ENCODE data around the gene CAPRIN2. TPM values are rescaled to one million over a fixed set of nuclear protein-coding genes. Genes with fewer than 3 reads are reported as not detected.

CAPRIN2 gene
- total RNA-seq, 1 experiment from 2014 or later, result 16.4 TPM

GRCh38 chr12:30678221-30678620 is 76.5 kb downstream of the CAPRIN2 start:
- POLR2A ChIA-PET (ENCODE audit: low non-redundant PET), result no interaction called here
- H3K36me3 ChIP-seq (ENCODE audit: insufficient read depth, low read length, poor library complexity, severe bottlenecking), result peaks cover 13% of the 10 kb centered on the region
- BruUV-seq (replicated peaks), result no TSS peak
- CTCF ChIA-PET, result interaction anchor here (0.6 kb wide), 1 partner anchor 1015 kb away, joined by 4 read pairs; no protein-coding TSS in a partner anchor
- intact Hi-C loops (cut with micrococcal nuclease; ENCODE audit: unreplicated experiment), result no loop called here
- H3K4me3 ChIP-seq (ENCODE audit: low read depth, low read length, poor library complexity, severe bottlenecking), result no peak overlapping the region
- TF ChIP-seq CTCF (conservative IDR thresholded peaks at IDR 0.05; ENCODE audit: low read depth, low read length), result no peak
- no peak for TF ChIP-seq EZH2 (IDR thresholded peaks at IDR 0.05; ENCODE audit: borderline replicate concordance, low read depth, low read length, poor library complexity, severe bottlenecking)
- H3K9me3 ChIP-seq (ENCODE audit: low read depth, low read length, poor library complexity, severe bottlenecking), result no peaks in the 10 kb centered on the region
- no peaks in the 10 kb centered on the region for H3K27me3 ChIP-seq (replicated peaks; ENCODE audit: insufficient read depth, low read depth, low read length, poor library complexity)
- no peak for DNase-seq (ENCODE audit: low spot score)
- no peaks in the 10 kb centered on the region for H3K4me1 ChIP-seq (ENCODE audit: insufficient read depth, low read length, poor library complexity, severe bottlenecking)
- H3K27ac ChIP-seq (ENCODE audit: low read depth, low read length, poor library complexity, severe bottlenecking), result no peak overlapping the region

GRCh38 chr12:30661210-30661609 is 93.5 kb downstream of the CAPRIN2 start:
- H3K27me3 ChIP-seq (replicated peaks; ENCODE audit: insufficient read depth, low read depth, low read length, poor library complexity), result no peaks in the 10 kb centered on the region
- CTCF ChIA-PET, result interaction anchor here (0.7 kb wide), 3 partner anchors 11 to 1172 kb away, joined by 3 to 7 read pairs (median 4); no protein-coding TSS in a partner anchor
- TF ChIP-seq CTCF (conservative IDR thresholded peaks at IDR 0.05; ENCODE audit: low read depth, low read length), result no peak
- H3K4me1 ChIP-seq (ENCODE audit: insufficient read depth, low read length, poor library complexity, severe bottlenecking), result no peaks in the 10 kb centered on the region
- H3K9me3 ChIP-seq (ENCODE audit: low read depth, low read length, poor library complexity, severe bottlenecking), result no peaks in the 10 kb centered on the region
- no peak overlapping the region for H3K4me3 ChIP-seq (ENCODE audit: low read depth, low read length, poor library complexity, severe bottlenecking)
- no peak for DNase-seq (ENCODE audit: low spot score)
- BruUV-seq (replicated peaks), result no TSS peak
- POLR2A ChIA-PET (ENCODE audit: low non-redundant PET), result no interaction called here
- no peak overlapping the region for H3K27ac ChIP-seq (ENCODE audit: low read depth, low read length, poor library complexity, severe bottlenecking)
- H3K36me3 ChIP-seq (ENCODE audit: insufficient read depth, low read length, poor library complexity, severe bottlenecking), result no peaks in the 10 kb centered on the region
- intact Hi-C loops (cut with micrococcal nuclease; ENCODE audit: unreplicated experiment), result no loop called here

Other genes starting within 250 kb of the CAPRIN2 start
- gene IPO8, start 59.1 kb downstream of the CAPRIN2 start, total RNA-seq (2021), result 37.9 and 42.7 TPM in 2 replicates
- gene TSPAN11, start 171.8 kb upstream of the CAPRIN2 start, total RNA-seq (2021), result 20.9 and 28.0 TPM in 2 replicates

Measured in A673 (cell line).